H1 (cell line): Measurements from ENCODE around the gene SKAP2. TPM values are rescaled to one million over a fixed set of nuclear protein-coding genes. Genes with fewer than 3 reads are reported as not detected.
A peak's percentile ranks its signal among the peaks of the same experiment; 100 is the strongest.

Experiments
- CTCF ChIA-PET: fragments of 300-600 bp; sonication (Branson Sonifier 250); formaldehyde crosslinking; loops from one replicate; lab custom pipeline; 2021; ENCODE audit not compliant: partially characterized antibody; lab: Charles Lee
- POLR2A ChIA-PET: fragments of 300-600 bp; sonication (Branson Sonifier 250); formaldehyde crosslinking; loops from one replicate; lab custom pipeline; 2021; ENCODE audit warnings: inconsistent platforms; ENCODE audit not compliant: partially characterized antibody; lab: Charles Lee
- DNase-seq, 2 experiments: peaks; one replicate each; pipeline versions ENCODE4 v3.0.0 to v3.0.0-alpha.2; 2010 to 2022; ENCODE audit warnings: low spot score in 2 of 2, low read depth in 1 of 2, mixed read lengths in 1 of 2
- FAIRE-seq: peaks from 2 replicates; lab custom pipeline; 2011; peaks lifted over from hg19 to GRCh38; lab: Jason Lieb, UNC
- H2AFZ ChIP-seq: 2 replicates; pipeline ENCODE4 v1.8.1; 2012; ENCODE audit warnings: low read length, inconsistent platforms
- H2AK5ac ChIP-seq: 2 replicates; pipeline ENCODE4 v1.6.1; 2013; ENCODE audit warnings: low read depth, low read length
- H2BK120ac ChIP-seq: replicated peaks from 2 replicates; pipeline ENCODE3; 2013; ENCODE audit warnings: low read depth, low read length, inconsistent platforms
- H2BK12ac ChIP-seq: 2 replicates; pipeline ENCODE4 v1.6.1; 2013; ENCODE audit warnings: low read depth, low read length
- H2BK15ac ChIP-seq: 2 replicates; pipeline ENCODE4 v1.6.1; 2013; ENCODE audit warnings: low read length
- H2BK20ac ChIP-seq: 2 replicates; pipeline ENCODE4 v1.6.1; 2013; ENCODE audit warnings: low read length
- H2BK5ac ChIP-seq: 2 replicates; pipeline ENCODE4 v1.6.1; 2013; ENCODE audit warnings: low read depth, low read length
- H3K14ac ChIP-seq: 2 replicates; pipeline ENCODE4 v1.6.1; 2013; ENCODE audit warnings: inconsistent platforms; ENCODE audit not compliant: insufficient read length
- H3K18ac ChIP-seq: 2 replicates; pipeline ENCODE4 v1.6.1; 2013; ENCODE audit warnings: low read length; ENCODE audit errors: extremely low read depth
- H3K23ac ChIP-seq: 2 replicates; pipeline ENCODE4 v1.6.1; 2013; ENCODE audit warnings: inconsistent platforms; ENCODE audit not compliant: insufficient read length
- H3K23me2 ChIP-seq: 2 replicates; pipeline ENCODE4 v1.6.1; 2013; ENCODE audit warnings: low read depth, low read length
- H3K27ac ChIP-seq: 2 replicates; pipeline ENCODE4 v1.6.1; 2011; ENCODE audit warnings: low read depth, low read length, inconsistent platforms
- H3K27me3 ChIP-seq, 4 experiments: replicated peaks in 1 of 4; 1 replicate in 1 of 4; 2 replicates in 3 of 4; pipeline versions ENCODE4 v1.6.1 to v1.8.1; 2011 to 2013; ENCODE audit warnings: low read length in 3 of 4, mild to moderate bottlenecking in 3 of 4, inconsistent platforms in 2 of 4, mixed read lengths in 2 of 4, moderate library complexity in 1 of 4; ENCODE audit not compliant: control insufficient read depth in 3 of 4, insufficient read depth in 3 of 4; ENCODE audit errors: extremely low read depth in 1 of 4
- H3K36me3 ChIP-seq, 4 experiments: 2 replicates each; pipeline versions ENCODE4 v1.6.1 to v1.8.1; 2011 to 2013; ENCODE audit warnings: mild to moderate bottlenecking in 4 of 4, low read length in 3 of 4, moderate library complexity in 2 of 4, control low read depth in 1 of 4, inconsistent platforms in 1 of 4; ENCODE audit not compliant: insufficient read depth in 4 of 4, control insufficient read depth in 2 of 4
- H3K4ac ChIP-seq: replicated peaks from 2 replicates; pipeline ENCODE3; 2013; ENCODE audit warnings: low read length, low read depth, mixed read lengths, inconsistent platforms; ENCODE audit not compliant: insufficient read length
- H3K4me1 ChIP-seq, 4 experiments: replicated peaks in 1 of 4; 1 replicate in 1 of 4; 2 replicates in 3 of 4; pipeline versions ENCODE4 v1.6.1 to v1.8.1; 2011 to 2013; ENCODE audit warnings: low read length in 3 of 4, inconsistent platforms in 2 of 4, mixed read lengths in 1 of 4; ENCODE audit not compliant: insufficient read depth in 4 of 4, control insufficient read depth in 3 of 4
- H3K4me2 ChIP-seq, 2 experiments: 2 replicates each; pipeline versions ENCODE4 v1.6.1 to v1.8.1; 2011 to 2013; ENCODE audit warnings: low read depth in 2 of 2, low read length in 2 of 2, control low read depth in 1 of 2, inconsistent platforms in 1 of 2, mild to moderate bottlenecking in 1 of 2; ENCODE audit not compliant: insufficient read depth in 1 of 2
- H3K4me3 ChIP-seq, 4 experiments: fragments of 200-600, 300-600 bp in 1 of 4; sonication (generic), shearing (Covaris generic), sonication (Bioruptor Twin) in 1 of 4; 2 replicates each; pipeline versions ENCODE4 v1.5.1 to v1.8.1; 2011 to 2016; ENCODE audit warnings: low read length in 4 of 4, low read depth in 3 of 4, control low read depth in 2 of 4, inconsistent platforms in 2 of 4, mild to moderate bottlenecking in 2 of 4, mixed read lengths in 1 of 4, moderate library complexity in 1 of 4; ENCODE audit not compliant: insufficient read depth in 2 of 4; ENCODE audit errors: extremely low read depth in 1 of 4
- H3K56ac ChIP-seq: replicated peaks from 2 replicates; pipeline ENCODE3; 2013; ENCODE audit warnings: low read depth, mild to moderate bottlenecking, mixed read lengths, low read length, inconsistent platforms; ENCODE audit not compliant: insufficient read length
- H3K79me1 ChIP-seq: 2 replicates; pipeline ENCODE4 v1.6.1; 2013; ENCODE audit warnings: low read depth, low read length, control low read depth
- H3K79me2 ChIP-seq, 2 experiments: 2 replicates each; pipeline versions ENCODE4 v1.6.1 to v1.8.1; 2012 to 2013; ENCODE audit warnings: low read length in 2 of 2, mild to moderate bottlenecking in 2 of 2, inconsistent platforms in 1 of 2; ENCODE audit not compliant: insufficient read depth in 2 of 2, control insufficient read depth in 1 of 2
- H3K9ac ChIP-seq, 4 experiments: replicated peaks in 1 of 4; 1 replicate in 1 of 4; 2 replicates in 3 of 4; pipeline versions ENCODE4 v1.6.1 to v1.8.1; 2011 to 2013; ENCODE audit warnings: low read depth in 3 of 4, low read length in 3 of 4, control low read depth in 2 of 4, mild to moderate bottlenecking in 2 of 4, moderate library complexity in 2 of 4, inconsistent platforms in 1 of 4; ENCODE audit errors: extremely low read depth in 1 of 4
- H3K9me3 ChIP-seq, 2 experiments: 2 replicates each; pipeline versions ENCODE4 v1.6.1 to v1.8.1; 2012 to 2013; ENCODE audit warnings: mild to moderate bottlenecking in 2 of 2, moderate library complexity in 2 of 2, control low read depth in 1 of 2, inconsistent platforms in 1 of 2, low read depth in 1 of 2, low read length in 1 of 2, mixed read lengths in 1 of 2; ENCODE audit not compliant: insufficient read depth in 2 of 2
- H4K20me1 ChIP-seq, 2 experiments: replicated peaks in 1 of 2; 2 replicates each; pipeline versions ENCODE3 to v1.8.1; 2011 to 2013; ENCODE audit warnings: inconsistent platforms in 2 of 2, low read length in 2 of 2, mild to moderate bottlenecking in 1 of 2; ENCODE audit not compliant: insufficient read depth in 2 of 2, control insufficient read depth in 1 of 2
- H4K5ac ChIP-seq: 2 replicates; pipeline ENCODE4 v1.6.1; 2013; ENCODE audit warnings: low read length, low read depth, mixed read lengths, inconsistent platforms; ENCODE audit not compliant: insufficient read length
- H4K8ac ChIP-seq: 2 replicates; pipeline ENCODE4 v1.8.0; 2013; ENCODE audit warnings: mild to moderate bottlenecking, moderate library complexity, low read length, inconsistent platforms; ENCODE audit not compliant: insufficient read depth; ENCODE audit errors: extremely low read depth
- H4K91ac ChIP-seq: replicated peaks from 2 replicates; pipeline ENCODE3; 2013; ENCODE audit warnings: low read length, mixed read lengths, inconsistent platforms; ENCODE audit not compliant: insufficient read length
- BRCA1 ChIP-seq: IDR thresholded peaks from 2 replicates; pipeline ENCODE4 v1.6.1; 2012; ENCODE audit warnings: low read depth, low read length, improper control_type of control experiment
- CEBPB ChIP-seq: IDR thresholded peaks from 2 replicates; pipeline ENCODE4 v1.6.1; 2012; ENCODE audit warnings: low read depth, low read length
- KDM5A ChIP-seq: fragments of 200-600 bp; IDR thresholded peaks from 2 replicates; pipeline ENCODE4 v1.7.1; 2012; ENCODE audit warnings: mild to moderate bottlenecking, low read length, inconsistent platforms, mixed read lengths
- NANOG ChIP-seq: IDR thresholded peaks from 2 replicates; pipeline ENCODE4 v1.6.1; 2011; ENCODE audit warnings: low read length, low read depth, mild to moderate bottlenecking, inconsistent platforms; ENCODE audit not compliant: insufficient read depth, poor library complexity, severe bottlenecking
- PHF8 ChIP-seq: fragments of 200-600 bp; sonication (generic); conservative IDR thresholded peaks from 2 replicates; pipeline ENCODE4 v1.7.1; 2012; ENCODE audit warnings: low read depth, mild to moderate bottlenecking, inconsistent platforms, low read length, moderate library complexity
- POLR2A ChIP-seq, 2 experiments: IDR thresholded peaks; 1 replicate in 1 of 2; 2 replicates in 1 of 2; pipeline ENCODE4 v1.6.1; 2011; ENCODE audit warnings: low read depth in 2 of 2, low read length in 2 of 2, mild to moderate bottlenecking in 2 of 2; ENCODE audit errors: control extremely low read depth in 1 of 2
- RAD21 ChIP-seq, 2 experiments: IDR thresholded peaks in 1 of 2; conservative IDR thresholded peaks in 1 of 2; 2 replicates each; pipeline ENCODE4 v1.6.1; 2011; ENCODE audit warnings: low read depth in 2 of 2, low read length in 2 of 2, improper control_type of control experiment in 1 of 2, inconsistent platforms in 1 of 2, mild to moderate bottlenecking in 1 of 2, moderate library complexity in 1 of 2
- TAF7 ChIP-seq: optimal IDR thresholded peaks from 2 replicates; pipeline ENCODE3; 2011; ENCODE audit warnings: low read depth, mild to moderate bottlenecking, inconsistent platforms, low read length, moderate library complexity, borderline replicate concordance
- TEAD4 ChIP-seq: IDR thresholded peaks from 2 replicates; pipeline ENCODE4 v1.6.1; 2012; ENCODE audit warnings: low read depth, low read length, inconsistent platforms, mixed read lengths
- WGBS, 2 experiments: shearing (Covaris generic) in 1 of 2; methylation state at CpG; one replicate each; pipeline versions ENCODE4 v1.1.6 to v1.1.7; 2013 to 2015; ENCODE audit warnings: low lambda C conversion rate in 2 of 2, mixed read lengths in 2 of 2, inconsistent platforms in 1 of 2, low coverage in 1 of 2, missing lambda C conversion rate in 1 of 2; ENCODE audit not compliant: insufficient replicate concordance in 2 of 2, insufficient coverage in 1 of 2, insufficient read length in 1 of 2; ENCODE audit errors: extremely low coverage in 1 of 2, missing lambda C conversion rate in 1 of 2; 5-methylcytosine and 5-hydroxymethylcytosine counted together
- polyA plus RNA-seq, 7 experiments: library from polyadenylated mRNA; depleted of rRNA in 3 of 7; stranded (reverse) in 5 of 7; unstranded in 2 of 7; fragments of >200 nt in 5 of 7; fragments of 200-250 nt in 2 of 7; gene quantifications; 1 replicate in 5 of 7; 2 replicates in 1 of 7; 4 replicates in 1 of 7; pipeline versions ENCODE4 v1.2.1 to v1.2.3, GENCODE V29; 2011 to 2013; ENCODE audit warnings: missing spikeins in 2 of 7, mixed read lengths in 2 of 7
- total RNA-seq: library from RNA; stranded (reverse); fragmentation: NEBNext Ultra II Directional; extraction: Animal tissue kit (Norgen Biotek cat#: 25700); gene quantifications from 2 replicates; pipeline ENCODE4 v1.2.1, GENCODE V29; 2021
- TF ChIP-seq, protein P1 (sequence below): IDR thresholded peaks from 2 replicates; pipeline ENCODE4 v1.6.1; 2012; ENCODE audit warnings: inconsistent platforms
- TF ChIP-seq, protein P2 (sequence below), 3 experiments: IDR thresholded peaks; 1 replicate in 2 of 3; 2 replicates in 1 of 3; pipeline versions ENCODE4 v1.5.1 to v1.6.1; 2011; ENCODE audit warnings: low read length in 3 of 3, mild to moderate bottlenecking in 3 of 3, inconsistent platforms in 2 of 3, low read depth in 1 of 3, moderate library complexity in 1 of 3; ENCODE audit not compliant: insufficient read depth in 1 of 3; ENCODE audit errors: control extremely low read depth in 1 of 3

SKAP2 gene
- total and polyA plus RNA-seq, 2 of the 8 experiments (the other 6 are each of a cell fraction or from before 2014, with no cell fraction given) = 0.53 to 5.1 TPM

DNA sequence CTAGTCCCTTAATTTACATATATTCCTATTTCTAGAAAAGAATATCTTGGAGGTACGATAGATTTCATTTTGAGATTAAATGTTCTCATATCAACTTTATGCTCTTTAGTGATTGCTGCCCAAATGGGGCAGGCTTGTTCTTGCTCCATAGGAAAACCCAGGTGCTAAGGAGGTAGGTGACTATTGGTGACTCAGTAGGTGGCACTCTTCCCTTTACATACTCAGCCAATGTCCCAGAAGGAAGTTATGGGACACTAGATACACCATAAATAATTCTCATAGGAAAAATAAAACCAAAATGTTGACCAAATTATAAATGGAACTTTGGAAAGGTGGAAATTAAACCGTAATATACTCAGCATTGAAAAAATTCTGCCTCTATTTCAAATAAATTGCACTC, 4.0 kb downstream of the SKAP2 start:
- Histone ChIP-seq H3K4me2 (no peak overlapping the region), H2BK20ac (no peak overlapping the region), H3K14ac (no peak overlapping the region), H3K18ac (no peak overlapping the region), H2BK120ac (no peak overlapping the region), H3K4me3 (no peak overlapping the region), H3K27me3 (peaks cover 11 to 43% (median 21%) of the 10 kb centered on the region in 4 experiments), H3K27ac (no peak overlapping the region), H3K36me3 (no peaks in the 10 kb centered on the region), H2BK5ac (no peak overlapping the region), H2AK5ac (no peak overlapping the region), H3K23ac (no peak overlapping the region), H2BK12ac (no peak overlapping the region), H4K20me1 (peaks cover 0 to 2% of the 10 kb centered on the region in 2 experiments), H3K9me3 (no peaks in the 10 kb centered on the region), H3K23me2 (peaks cover 15% of the 10 kb centered on the region), H3K56ac (no peak overlapping the region), H3K4me1 (peaks cover 3 to 19% (median 7%) of the 10 kb centered on the region in 4 experiments), H3K79me1 (no peaks in the 10 kb centered on the region), H2BK15ac (no peak overlapping the region), H2AFZ (no peak overlapping the region), H4K8ac (no peak overlapping the region), H3K4ac (no peak overlapping the region), H4K5ac (no peak overlapping the region), H3K9ac (no peak overlapping the region), H4K91ac (no peak overlapping the region), H3K79me2 (no peaks in the 10 kb centered on the region)
- no peak for DNase-seq
- POLR2A ChIA-PET = no interaction called here
- 58% methylated on average over 2 of the region's 2 CpGs; no CpG with 5 or more reads in 1 of the 2 experiments for WGBS, 2 experiments
- CTCF ChIA-PET = interaction anchor here (1.0 to 2.2 kb wide), 4 partner anchors 251 to 289 kb away, joined by 3 to 14 read pairs (median 4); partner anchors contain the start of gene HOXA5
- FAIRE-seq = no peak
- TF ChIP-seq TAF7 (no peak), TEAD4 (no peak), KDM5A (no peak), POLR2A (IDR thresholded peaks at IDR 0.05; ENCODE audit: control extremely low read depth in 1 of 2, low read depth in 2 of 2, low read length in 2 of 2) (no peak), PHF8 (no peak), BRCA1 (no peak), CEBPB (no peak), RAD21 (IDR thresholded peaks at IDR 0.05 in 1 of 2, conservative IDR thresholded peaks at IDR 0.05 in 1 of 2; ENCODE audit: low read depth in 2 of 2, low read length in 2 of 2) (peak; percentile 72 to 77), NANOG (no peak)
- TF ChIP-seq, protein P1, sequence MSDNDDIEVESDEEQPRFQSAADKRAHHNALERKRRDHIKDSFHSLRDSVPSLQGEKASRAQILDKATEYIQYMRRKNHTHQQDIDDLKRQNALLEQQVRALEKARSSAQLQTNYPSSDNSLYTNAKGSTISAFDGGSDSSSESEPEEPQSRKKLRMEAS = no peak
- TF ChIP-seq, protein P2, sequence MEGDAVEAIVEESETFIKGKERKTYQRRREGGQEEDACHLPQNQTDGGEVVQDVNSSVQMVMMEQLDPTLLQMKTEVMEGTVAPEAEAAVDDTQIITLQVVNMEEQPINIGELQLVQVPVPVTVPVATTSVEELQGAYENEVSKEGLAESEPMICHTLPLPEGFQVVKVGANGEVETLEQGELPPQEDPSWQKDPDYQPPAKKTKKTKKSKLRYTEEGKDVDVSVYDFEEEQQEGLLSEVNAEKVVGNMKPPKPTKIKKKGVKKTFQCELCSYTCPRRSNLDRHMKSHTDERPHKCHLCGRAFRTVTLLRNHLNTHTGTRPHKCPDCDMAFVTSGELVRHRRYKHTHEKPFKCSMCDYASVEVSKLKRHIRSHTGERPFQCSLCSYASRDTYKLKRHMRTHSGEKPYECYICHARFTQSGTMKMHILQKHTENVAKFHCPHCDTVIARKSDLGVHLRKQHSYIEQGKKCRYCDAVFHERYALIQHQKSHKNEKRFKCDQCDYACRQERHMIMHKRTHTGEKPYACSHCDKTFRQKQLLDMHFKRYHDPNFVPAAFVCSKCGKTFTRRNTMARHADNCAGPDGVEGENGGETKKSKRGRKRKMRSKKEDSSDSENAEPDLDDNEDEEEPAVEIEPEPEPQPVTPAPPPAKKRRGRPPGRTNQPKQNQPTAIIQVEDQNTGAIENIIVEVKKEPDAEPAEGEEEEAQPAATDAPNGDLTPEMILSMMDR (IDR thresholded peaks at IDR 0.05; ENCODE audit: control extremely low read depth in 1 of 3, insufficient read depth in 1 of 3, low read depth in 1 of 3, low read length in 3 of 3) = peak in 2 of 3 experiments; percentile 33 to 43; a peak in 2 of 4 replicates
